GM23338 (cell line): ENCODE data around the gene UBE2J1. TPM values are rescaled to one million over a fixed set of nuclear protein-coding genes. Genes with fewer than 3 reads are reported as not detected.

Experiments used
- ATAC-seq: fragments of 200-7000 bp; cut with Tn5 transposase; 3 replicates; pipeline ENCODE4 v1.9.1; 2020
- DNase-seq: peaks from one replicate; pipeline ENCODE4 v3.0.0-alpha.2; 2015; ENCODE audit warnings: low spot score
- H2AFZ ChIP-seq: fragments of 200-600 bp; sonication (generic); 2 replicates; pipeline ENCODE4 v1.8.0; 2016; ENCODE audit warnings: antibody characterized with exemption, mild to moderate bottlenecking, moderate library complexity
- H3F3A ChIP-seq: fragments of 200-600 bp; sonication (generic); replicated peaks from 2 replicates; pipeline ENCODE4 v1.8.0; 2017; ENCODE audit warnings: antibody characterized with exemption, mixed run types, low read depth
- H3K27ac ChIP-seq: fragments of 200-600 bp; sonication (generic); 2 replicates; pipeline ENCODE4 v1.6.1; 2016; ENCODE audit warnings: low read depth
- H3K27me3 ChIP-seq: fragments of 200-600 bp; sonication (generic); 2 replicates; pipeline ENCODE4 v1.8.0; 2016; ENCODE audit warnings: mild to moderate bottlenecking, mixed run types, moderate library complexity; ENCODE audit not compliant: insufficient read depth
- H3K36me3 ChIP-seq: fragments of 200-600 bp; sonication (generic); 2 replicates; pipeline ENCODE4 v1.8.0; 2016; ENCODE audit warnings: mild to moderate bottlenecking; ENCODE audit not compliant: insufficient read depth
- H3K4me1 ChIP-seq: fragments of 200-600 bp; sonication (generic); 2 replicates; pipeline ENCODE4 v1.8.0; 2016; ENCODE audit warnings: mild to moderate bottlenecking, moderate library complexity; ENCODE audit not compliant: insufficient read depth
- H3K4me2 ChIP-seq: fragments of 200-600 bp; sonication (generic); 2 replicates; pipeline ENCODE4 v1.7.1; 2017; ENCODE audit warnings: mixed run types
- H3K4me3 ChIP-seq: fragments of 200-600 bp; sonication (generic); 2 replicates; pipeline ENCODE4 v1.6.1; 2016; ENCODE audit warnings: mixed run types
- H3K79me2 ChIP-seq: fragments of 200-600 bp; sonication (generic); replicated peaks from 2 replicates; pipeline ENCODE4 v1.8.0; 2017; ENCODE audit warnings: mild to moderate bottlenecking; ENCODE audit not compliant: insufficient read depth
- H3K9me2 ChIP-seq: fragments of 200-600 bp; sonication (generic); 2 replicates; pipeline ENCODE4 v1.8.0; 2017; ENCODE audit not compliant: insufficient read depth
- H4K20me1 ChIP-seq: fragments of 200-600 bp; sonication (generic); replicated peaks from 2 replicates; pipeline ENCODE4 v1.8.0; 2017; ENCODE audit warnings: mild to moderate bottlenecking; ENCODE audit not compliant: insufficient read depth
- H3K27ac Mint-ChIP-seq: 2 replicates; pipeline ENCODE4 v1.8.0; 2020; ENCODE audit warnings: inconsistent platforms, mild to moderate bottlenecking, moderate library complexity, mixed read lengths
- H3K27me3 Mint-ChIP-seq: 3 replicates; pipeline ENCODE4 v1.8.0; 2022; ENCODE audit warnings: low read depth, mild to moderate bottlenecking, moderate library complexity, mixed read lengths, inconsistent platforms; ENCODE audit not compliant: insufficient read depth, poor library complexity
- H3K36me3 Mint-ChIP-seq: 3 replicates; pipeline ENCODE4 v1.8.0; 2021; ENCODE audit warnings: low read depth, mild to moderate bottlenecking, inconsistent platforms, moderate library complexity, mixed read lengths
- H3K4me1 Mint-ChIP-seq: 3 replicates; pipeline ENCODE4 v1.8.0; 2020; ENCODE audit warnings: mild to moderate bottlenecking, inconsistent platforms, mixed read lengths
- H3K4me3 Mint-ChIP-seq: 3 replicates; pipeline ENCODE4 v1.8.0; 2021; ENCODE audit warnings: moderate library complexity, mild to moderate bottlenecking, inconsistent platforms, mixed read lengths
- H3K9me3 Mint-ChIP-seq: 3 replicates; pipeline ENCODE4 v1.8.0; 2020; ENCODE audit warnings: moderate library complexity, mild to moderate bottlenecking, inconsistent platforms, mixed read lengths
- CREB1 ChIP-seq: fragments of 250-450 bp; sonication (Bioruptor Pico); IDR thresholded peaks from 2 replicates; pipeline ENCODE4 v1.5.0; 2020; ENCODE audit warnings: low read depth, mild to moderate bottlenecking, moderate library complexity
- CTCF ChIP-seq, 2 experiments: fragments of 200-600 bp in 1 of 2; sonication (generic) in 1 of 2; conservative IDR thresholded peaks; 2 replicates each; pipeline versions ENCODE4 v1.5.1 to v1.6.1; 2016 to 2017; ENCODE audit warnings: antibody characterized with exemption in 2 of 2, low read depth in 2 of 2, mild to moderate bottlenecking in 2 of 2, moderate library complexity in 1 of 2
- ETS1 ChIP-seq: IDR thresholded peaks from 2 replicates; pipeline ENCODE4 v1.6.1; 2016; ENCODE audit warnings: antibody characterized with exemption
- EZH2phosphoT487 ChIP-seq: fragments of 200-600 bp; sonication (generic); IDR thresholded peaks from one replicate; pipeline ENCODE4 v1.8.1; 2018; ENCODE audit warnings: antibody characterized with exemption; ENCODE audit not compliant: unreplicated experiment
- NANOG ChIP-seq: IDR thresholded peaks from 2 replicates; pipeline ENCODE4 v1.6.1; 2016; ENCODE audit warnings: antibody characterized with exemption, borderline replicate concordance
- REST ChIP-seq: IDR thresholded peaks from one replicate; pipeline ENCODE4 v1.6.1; 2018; ENCODE audit warnings: antibody characterized with exemption; ENCODE audit not compliant: unreplicated experiment
- STAT1 ChIP-seq: IDR thresholded peaks from one replicate; pipeline ENCODE4 v1.6.1; 2016; ENCODE audit warnings: antibody characterized with exemption; ENCODE audit not compliant: unreplicated experiment
- ZNF114 ChIP-seq: fragments of 250-450 bp; sonication (Bioruptor Pico); IDR thresholded peaks from 2 replicates; pipeline ENCODE4 v1.5.0; 2020; ENCODE audit warnings: mild to moderate bottlenecking, moderate library complexity
- ZNF331 ChIP-seq: fragments of 250-450 bp; sonication (Bioruptor Pico); IDR thresholded peaks from 2 replicates; pipeline ENCODE4 v1.5.0; 2020; ENCODE audit warnings: low read depth, mild to moderate bottlenecking, moderate library complexity
- ZNF462 ChIP-seq: fragments of 250-450 bp; sonication (Bioruptor Pico); IDR thresholded peaks from 2 replicates; pipeline ENCODE4 v1.5.0; 2020; ENCODE audit warnings: mild to moderate bottlenecking, moderate library complexity
- polyA plus RNA-seq: library from polyadenylated mRNA; unstranded; fragments of >200 nt; fragmentation: Nextera tagmentation; extraction: Ambion mirVana; gene quantifications from 2 replicates; pipeline ENCODE4 v1.2.1, GENCODE V29; 2016
- total RNA-seq: library from RNA; depleted of rRNA; stranded (reverse); fragments of >200 nt; shearing (Covaris generic); gene quantifications from 2 replicates; pipeline ENCODE4 v1.2.3, GENCODE V29; 2014

The UBE2J1 gene
- total and polyA plus RNA-seq, 2 experiments from 2014 or later: 7.5 to 13.1 TPM

GRCh38 chr6:89359561-89359960, 7.0 kb upstream of the UBE2J1 start (continued):
- no peak for TF ChIP-seq ZNF462
- TF ChIP-seq ZNF331 (CRISPR knock-in tag): no peak
- no peak for TF ChIP-seq CREB1 (CRISPR knock-in tag)
- TF ChIP-seq STAT1: no peak
- TF ChIP-seq NANOG: no peak
- TF ChIP-seq EZH2phosphoT487: no peak
- no peak for TF ChIP-seq ETS1
- no peak for TF ChIP-seq ZNF114 (CRISPR knock-in tag)

- Mint-ChIP-seq H3K9me3 (no peaks in the 10 kb centered on the region), H3K36me3 (no peaks in the 10 kb centered on the region), H3K4me3 (no peak overlapping the region), H3K27me3 (peaks cover 14% of the 10 kb centered on the region), H3K27ac (no peak overlapping the region), H3K4me1 (peaks cover 13% of the 10 kb centered on the region)
- Histone ChIP-seq H3K4me1 (0 out of 2 replicates have a peak, but pooled peaks cover 4% of the 10 kb centered on the region), H3K4me2 (no peak overlapping the region), H3K9me2 (no peaks in the 10 kb centered on the region), H3K4me3 (no peak overlapping the region), H3K27ac (no peak overlapping the region), H2AFZ (no peak overlapping the region), H3K79me2 (no peaks in the 10 kb centered on the region), H3K36me3 (no peaks in the 10 kb centered on the region), H3K27me3 (peaks cover 15% of the 10 kb centered on the region), H3F3A (no peaks in the 10 kb centered on the region; the same call in 1 of the 2 replicates), H4K20me1 (no peaks in the 10 kb centered on the region)
- DNase-seq (no peak), ATAC-seq (no peak)
- no peak for TF ChIP-seq REST
- TF ChIP-seq CTCF (conservative IDR thresholded peaks at IDR 0.05; ENCODE audit: low read depth in 2 of 2): no peak
Observed at GRCh38 chr6:89357390-89357789, 4.9 kb upstream of the UBE2J1 start.
